LNCAP (cell line): ENCODE measurements around the gene ANO10.

Source experiments
- TF ChIP-seq, protein P1 (sequence below): fragments of 450-650 bp; IDR thresholded peaks from 2 replicates; pipeline ENCODE4 v1.5.1; 2017; ENCODE audit warnings: mild to moderate bottlenecking

ANO10 gene

DNA sequence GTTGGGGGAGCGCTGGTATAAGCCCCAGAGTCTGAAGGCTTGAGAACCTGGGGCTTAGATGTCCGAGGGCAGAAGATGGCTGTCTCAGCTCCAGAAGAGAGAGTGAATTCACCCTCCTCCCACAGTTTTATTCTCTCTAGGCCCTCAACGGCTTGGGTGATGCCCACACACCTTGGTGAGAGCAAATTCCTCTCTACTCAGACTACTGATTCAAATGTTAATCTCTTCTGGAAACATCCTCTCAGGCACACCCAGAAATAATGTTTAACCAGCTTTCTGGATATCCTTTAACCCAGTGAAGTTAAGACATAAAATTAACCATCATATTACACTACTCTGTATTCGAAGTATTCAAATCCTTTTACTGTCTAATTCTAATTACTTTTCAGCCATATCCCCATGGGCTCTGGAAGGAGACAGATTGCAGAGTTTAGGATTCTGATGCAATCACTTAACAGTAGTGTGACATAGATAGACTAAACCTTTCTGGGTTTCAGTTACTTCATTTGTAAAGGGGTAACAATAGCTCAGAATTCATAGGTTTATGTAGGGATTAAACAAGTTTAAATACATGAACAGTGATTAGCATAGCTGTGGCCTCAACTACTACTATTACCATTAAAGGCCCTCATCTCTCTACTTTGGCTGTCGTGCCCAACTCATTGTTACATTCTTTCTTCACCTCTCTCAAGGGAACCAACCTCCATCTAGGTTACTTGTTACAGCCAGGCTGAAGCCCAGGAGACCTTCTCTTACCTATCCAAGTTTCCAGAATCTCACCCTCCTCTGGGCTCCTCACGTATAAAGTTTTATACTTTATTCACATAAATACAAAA is 25.7 kb upstream of the ANO10 start:
- TF ChIP-seq, protein P1, sequence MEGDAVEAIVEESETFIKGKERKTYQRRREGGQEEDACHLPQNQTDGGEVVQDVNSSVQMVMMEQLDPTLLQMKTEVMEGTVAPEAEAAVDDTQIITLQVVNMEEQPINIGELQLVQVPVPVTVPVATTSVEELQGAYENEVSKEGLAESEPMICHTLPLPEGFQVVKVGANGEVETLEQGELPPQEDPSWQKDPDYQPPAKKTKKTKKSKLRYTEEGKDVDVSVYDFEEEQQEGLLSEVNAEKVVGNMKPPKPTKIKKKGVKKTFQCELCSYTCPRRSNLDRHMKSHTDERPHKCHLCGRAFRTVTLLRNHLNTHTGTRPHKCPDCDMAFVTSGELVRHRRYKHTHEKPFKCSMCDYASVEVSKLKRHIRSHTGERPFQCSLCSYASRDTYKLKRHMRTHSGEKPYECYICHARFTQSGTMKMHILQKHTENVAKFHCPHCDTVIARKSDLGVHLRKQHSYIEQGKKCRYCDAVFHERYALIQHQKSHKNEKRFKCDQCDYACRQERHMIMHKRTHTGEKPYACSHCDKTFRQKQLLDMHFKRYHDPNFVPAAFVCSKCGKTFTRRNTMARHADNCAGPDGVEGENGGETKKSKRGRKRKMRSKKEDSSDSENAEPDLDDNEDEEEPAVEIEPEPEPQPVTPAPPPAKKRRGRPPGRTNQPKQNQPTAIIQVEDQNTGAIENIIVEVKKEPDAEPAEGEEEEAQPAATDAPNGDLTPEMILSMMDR: no peak

DNA sequence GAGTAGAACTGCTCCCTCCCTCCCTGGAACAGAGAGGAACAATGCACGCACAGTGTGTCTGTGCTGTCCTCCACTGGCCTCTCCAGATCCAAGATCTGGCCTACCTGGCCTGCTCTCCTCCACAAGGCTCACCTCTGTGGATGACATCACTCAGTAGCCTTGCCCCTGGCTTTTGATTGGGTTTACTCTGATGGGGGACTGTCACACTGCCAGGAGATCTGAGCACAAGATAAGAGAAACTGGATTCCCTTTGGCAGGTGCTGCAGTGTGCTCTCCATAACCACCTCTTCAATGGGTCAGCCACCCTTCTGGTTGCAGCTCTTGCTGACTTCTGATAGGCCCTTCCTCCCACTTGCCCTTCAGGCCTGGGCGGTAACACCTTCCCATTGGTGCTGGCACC is 22.6 kb upstream of the ANO10 start:
- TF ChIP-seq, protein P1: no peak

DNA sequence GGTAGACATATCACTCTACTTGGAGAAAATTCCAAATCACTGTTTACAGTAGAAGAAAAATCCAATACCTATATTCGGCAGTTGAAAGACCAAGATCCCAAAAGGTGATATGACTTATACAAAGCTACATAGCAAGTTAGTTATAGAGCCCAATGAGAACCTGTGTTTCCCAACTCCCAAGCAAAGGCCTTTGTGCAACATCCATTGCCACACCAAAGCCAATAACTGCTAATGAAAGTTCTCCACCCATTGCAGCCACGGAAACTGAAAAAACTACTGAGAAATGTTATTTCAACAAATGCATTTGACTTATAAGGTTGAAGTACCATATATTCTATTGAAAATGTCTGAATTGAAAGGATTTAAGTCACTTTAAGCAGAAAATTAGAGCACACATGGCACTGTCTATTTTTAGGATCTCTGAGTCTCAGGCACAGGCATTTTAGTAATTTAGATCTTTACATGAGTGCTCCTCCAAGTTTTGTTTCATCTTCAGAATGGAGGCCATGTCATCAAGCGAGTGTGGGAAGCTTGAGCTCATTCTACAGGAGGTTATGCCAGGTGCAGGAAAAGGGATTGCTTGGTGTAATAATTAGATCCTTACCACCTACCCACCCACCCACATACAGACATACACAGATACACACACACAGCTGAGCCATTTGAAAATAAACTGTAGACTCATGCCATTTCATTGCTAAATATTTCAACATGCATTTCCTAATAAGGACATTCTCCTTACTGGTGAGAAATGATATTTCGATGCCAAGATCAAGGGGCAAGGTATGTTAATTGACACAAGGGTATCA is 19.7 kb upstream of the ANO10 start:
- TF ChIP-seq, protein P1: no peak

DNA sequence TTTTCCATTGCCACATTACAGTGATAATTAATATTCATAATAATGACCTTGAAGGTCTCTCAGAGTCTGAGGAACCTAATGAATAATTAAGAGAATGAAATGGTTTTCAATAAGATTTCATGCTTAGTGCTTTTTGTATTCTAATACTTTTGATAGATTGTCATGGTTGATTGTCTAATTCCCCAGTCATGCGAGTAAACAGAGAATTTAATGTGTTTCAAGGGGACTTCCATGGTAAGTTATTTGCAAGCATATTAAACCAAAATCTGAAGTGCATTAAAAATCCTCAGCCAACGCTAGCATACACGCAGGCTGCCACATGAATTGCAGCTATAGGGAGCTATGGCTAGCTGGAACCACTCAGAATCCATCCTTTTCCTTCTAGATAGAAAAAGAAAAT is 18.9 kb upstream of the ANO10 start:
- TF ChIP-seq, protein P1: no peak

DNA sequence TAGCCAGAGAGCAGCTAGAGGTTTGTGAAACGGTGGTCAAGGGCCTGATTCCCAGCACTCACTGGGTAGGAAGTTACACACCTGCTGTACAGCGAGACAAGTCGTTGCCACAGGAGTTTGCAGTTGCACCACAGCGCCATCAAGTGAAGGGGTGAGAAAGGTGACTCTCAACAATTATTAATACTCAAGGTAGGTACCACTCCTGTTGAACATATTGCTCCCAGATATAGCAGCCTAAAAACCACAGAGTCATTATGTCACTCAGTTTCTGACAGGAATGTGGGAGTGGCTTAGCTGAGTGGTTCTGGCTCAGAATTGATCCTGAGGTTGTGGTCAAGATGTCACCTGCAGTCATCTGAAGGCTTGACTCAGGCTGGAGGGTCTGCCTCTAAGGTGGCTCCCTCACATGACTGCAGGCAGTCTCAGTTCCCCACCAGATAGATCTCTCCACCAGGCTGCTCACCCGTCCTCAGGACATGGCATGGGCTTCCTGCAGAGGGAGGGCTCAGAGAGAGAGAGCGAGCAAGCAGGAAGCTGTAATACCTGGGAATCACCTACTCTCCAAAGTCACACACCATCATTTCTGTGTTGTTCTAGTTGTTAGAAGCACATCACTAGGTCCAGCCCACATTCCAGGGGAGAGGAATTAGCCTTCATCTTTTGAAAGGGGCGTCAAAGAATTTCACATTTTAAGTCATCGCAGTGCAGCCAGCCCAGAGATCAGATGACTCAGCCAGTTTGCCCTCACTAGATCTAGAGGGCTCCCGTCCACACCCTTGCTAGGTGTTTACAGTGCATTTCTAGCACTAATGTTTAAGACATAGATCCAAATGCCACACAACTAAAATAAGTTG is 17.0 kb upstream of the ANO10 start:
- TF ChIP-seq, protein P1: peak; percentile 19; the same call in 1 of the 2 replicates

DNA sequence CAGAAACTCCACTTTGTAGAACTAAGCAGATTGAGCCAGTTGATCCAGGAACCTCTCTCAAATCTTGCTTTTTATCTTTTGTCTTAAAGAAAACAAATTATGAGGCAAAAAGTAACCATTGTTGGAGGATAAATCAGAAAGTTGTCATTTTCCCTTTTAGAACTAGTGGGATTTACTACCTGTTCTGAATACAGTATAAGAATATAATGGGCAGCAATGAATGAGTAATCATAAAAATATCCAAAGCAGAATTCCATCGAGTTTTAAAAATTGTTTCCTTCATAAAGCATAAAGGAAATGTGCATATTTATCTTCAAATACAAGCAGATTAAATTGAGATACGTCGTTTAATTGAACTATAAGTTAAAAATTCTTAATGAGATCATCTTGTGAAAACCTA is 15.9 kb upstream of the ANO10 start:
- TF ChIP-seq, protein P1: no peak

DNA sequence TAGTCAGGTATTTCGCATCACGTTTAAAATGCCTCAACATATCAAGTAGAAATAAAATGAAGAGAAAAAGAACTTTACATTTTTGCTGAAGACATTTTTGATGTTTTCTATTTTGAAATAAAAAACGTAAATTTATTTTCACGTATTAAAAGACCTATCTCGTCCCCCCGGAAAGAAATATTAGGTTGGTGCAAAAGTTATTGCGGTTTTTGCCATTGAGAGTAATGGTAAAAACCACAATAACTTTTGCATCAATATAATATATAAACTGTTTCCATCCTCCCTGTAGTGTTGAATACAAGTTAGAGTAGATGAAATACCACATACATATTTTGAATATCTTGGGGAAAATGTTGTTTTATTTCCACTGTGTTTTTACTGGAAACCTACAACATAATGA is 11.2 kb upstream of the ANO10 start:
- TF ChIP-seq, protein P1: no peak
